H1 (cell line): ENCODE results near the gene ARHGAP12. TPM values are rescaled to one million over a fixed set of nuclear protein-coding genes. Genes with fewer than 3 reads are reported as not detected.

ENCODE experiments used
- CTCF ChIA-PET: fragments of 300-600 bp; sonication (Branson Sonifier 250); formaldehyde crosslinking; loops from one replicate; lab custom pipeline; 2021; ENCODE audit not compliant: partially characterized antibody; lab: Charles Lee
- POLR2A ChIA-PET: fragments of 300-600 bp; sonication (Branson Sonifier 250); formaldehyde crosslinking; loops from one replicate; lab custom pipeline; 2021; ENCODE audit warnings: inconsistent platforms; ENCODE audit not compliant: partially characterized antibody; lab: Charles Lee
- DNase-seq, 2 experiments: peaks; one replicate each; pipeline versions ENCODE4 v3.0.0 to v3.0.0-alpha.2; 2010 to 2022; ENCODE audit warnings: low spot score in 2 of 2, low read depth in 1 of 2, mixed read lengths in 1 of 2
- FAIRE-seq: peaks from 2 replicates; lab custom pipeline; 2011; peaks lifted over from hg19 to GRCh38; lab: Jason Lieb, UNC
- H2AFZ ChIP-seq: 2 replicates; pipeline ENCODE4 v1.8.1; 2012; ENCODE audit warnings: low read length, inconsistent platforms
- H2AK5ac ChIP-seq: 2 replicates; pipeline ENCODE4 v1.6.1; 2013; ENCODE audit warnings: low read depth, low read length
- H2BK120ac ChIP-seq: replicated peaks from 2 replicates; pipeline ENCODE3; 2013; ENCODE audit warnings: low read depth, low read length, inconsistent platforms
- H2BK12ac ChIP-seq: 2 replicates; pipeline ENCODE4 v1.6.1; 2013; ENCODE audit warnings: low read depth, low read length
- H2BK15ac ChIP-seq: 2 replicates; pipeline ENCODE4 v1.6.1; 2013; ENCODE audit warnings: low read length
- H2BK20ac ChIP-seq: 2 replicates; pipeline ENCODE4 v1.6.1; 2013; ENCODE audit warnings: low read length
- H2BK5ac ChIP-seq: 2 replicates; pipeline ENCODE4 v1.6.1; 2013; ENCODE audit warnings: low read depth, low read length
- H3K14ac ChIP-seq: 2 replicates; pipeline ENCODE4 v1.6.1; 2013; ENCODE audit warnings: inconsistent platforms; ENCODE audit not compliant: insufficient read length
- H3K18ac ChIP-seq: 2 replicates; pipeline ENCODE4 v1.6.1; 2013; ENCODE audit warnings: low read length; ENCODE audit errors: extremely low read depth
- H3K23ac ChIP-seq: 2 replicates; pipeline ENCODE4 v1.6.1; 2013; ENCODE audit warnings: inconsistent platforms; ENCODE audit not compliant: insufficient read length
- H3K23me2 ChIP-seq: 2 replicates; pipeline ENCODE4 v1.6.1; 2013; ENCODE audit warnings: low read depth, low read length
- H3K27ac ChIP-seq: 2 replicates; pipeline ENCODE4 v1.6.1; 2011; ENCODE audit warnings: low read depth, low read length, inconsistent platforms
- H3K27me3 ChIP-seq, 4 experiments: replicated peaks in 1 of 4; 1 replicate in 1 of 4; 2 replicates in 3 of 4; pipeline versions ENCODE4 v1.6.1 to v1.8.1; 2011 to 2013; ENCODE audit warnings: low read length in 3 of 4, mild to moderate bottlenecking in 3 of 4, inconsistent platforms in 2 of 4, mixed read lengths in 2 of 4, moderate library complexity in 1 of 4; ENCODE audit not compliant: control insufficient read depth in 3 of 4, insufficient read depth in 3 of 4; ENCODE audit errors: extremely low read depth in 1 of 4
- H3K36me3 ChIP-seq, 4 experiments: 2 replicates each; pipeline versions ENCODE4 v1.6.1 to v1.8.1; 2011 to 2013; ENCODE audit warnings: mild to moderate bottlenecking in 4 of 4, low read length in 3 of 4, moderate library complexity in 2 of 4, control low read depth in 1 of 4, inconsistent platforms in 1 of 4; ENCODE audit not compliant: insufficient read depth in 4 of 4, control insufficient read depth in 2 of 4
- H3K4ac ChIP-seq: replicated peaks from 2 replicates; pipeline ENCODE3; 2013; ENCODE audit warnings: low read length, low read depth, mixed read lengths, inconsistent platforms; ENCODE audit not compliant: insufficient read length
- H3K4me1 ChIP-seq, 4 experiments: replicated peaks in 1 of 4; 1 replicate in 1 of 4; 2 replicates in 3 of 4; pipeline versions ENCODE4 v1.6.1 to v1.8.1; 2011 to 2013; ENCODE audit warnings: low read length in 3 of 4, inconsistent platforms in 2 of 4, mixed read lengths in 1 of 4; ENCODE audit not compliant: insufficient read depth in 4 of 4, control insufficient read depth in 3 of 4
- H3K4me2 ChIP-seq, 2 experiments: 2 replicates each; pipeline versions ENCODE4 v1.6.1 to v1.8.1; 2011 to 2013; ENCODE audit warnings: low read depth in 2 of 2, low read length in 2 of 2, control low read depth in 1 of 2, inconsistent platforms in 1 of 2, mild to moderate bottlenecking in 1 of 2; ENCODE audit not compliant: insufficient read depth in 1 of 2
- H3K4me3 ChIP-seq, 4 experiments: fragments of 200-600, 300-600 bp in 1 of 4; sonication (generic), shearing (Covaris generic), sonication (Bioruptor Twin) in 1 of 4; 2 replicates each; pipeline versions ENCODE4 v1.5.1 to v1.8.1; 2011 to 2016; ENCODE audit warnings: low read length in 4 of 4, low read depth in 3 of 4, control low read depth in 2 of 4, inconsistent platforms in 2 of 4, mild to moderate bottlenecking in 2 of 4, mixed read lengths in 1 of 4, moderate library complexity in 1 of 4; ENCODE audit not compliant: insufficient read depth in 2 of 4; ENCODE audit errors: extremely low read depth in 1 of 4
- H3K56ac ChIP-seq: replicated peaks from 2 replicates; pipeline ENCODE3; 2013; ENCODE audit warnings: low read depth, mild to moderate bottlenecking, mixed read lengths, low read length, inconsistent platforms; ENCODE audit not compliant: insufficient read length
- H3K79me1 ChIP-seq: 2 replicates; pipeline ENCODE4 v1.6.1; 2013; ENCODE audit warnings: low read depth, low read length, control low read depth
- H3K79me2 ChIP-seq, 2 experiments: 2 replicates each; pipeline versions ENCODE4 v1.6.1 to v1.8.1; 2012 to 2013; ENCODE audit warnings: low read length in 2 of 2, mild to moderate bottlenecking in 2 of 2, inconsistent platforms in 1 of 2; ENCODE audit not compliant: insufficient read depth in 2 of 2, control insufficient read depth in 1 of 2
- H3K9ac ChIP-seq, 4 experiments: replicated peaks in 1 of 4; 1 replicate in 1 of 4; 2 replicates in 3 of 4; pipeline versions ENCODE4 v1.6.1 to v1.8.1; 2011 to 2013; ENCODE audit warnings: low read depth in 3 of 4, low read length in 3 of 4, control low read depth in 2 of 4, mild to moderate bottlenecking in 2 of 4, moderate library complexity in 2 of 4, inconsistent platforms in 1 of 4; ENCODE audit errors: extremely low read depth in 1 of 4
- H3K9me3 ChIP-seq, 2 experiments: 2 replicates each; pipeline versions ENCODE4 v1.6.1 to v1.8.1; 2012 to 2013; ENCODE audit warnings: mild to moderate bottlenecking in 2 of 2, moderate library complexity in 2 of 2, control low read depth in 1 of 2, inconsistent platforms in 1 of 2, low read depth in 1 of 2, low read length in 1 of 2, mixed read lengths in 1 of 2; ENCODE audit not compliant: insufficient read depth in 2 of 2
- H4K20me1 ChIP-seq, 2 experiments: replicated peaks in 1 of 2; 2 replicates each; pipeline versions ENCODE3 to v1.8.1; 2011 to 2013; ENCODE audit warnings: inconsistent platforms in 2 of 2, low read length in 2 of 2, mild to moderate bottlenecking in 1 of 2; ENCODE audit not compliant: insufficient read depth in 2 of 2, control insufficient read depth in 1 of 2
- H4K5ac ChIP-seq: 2 replicates; pipeline ENCODE4 v1.6.1; 2013; ENCODE audit warnings: low read length, low read depth, mixed read lengths, inconsistent platforms; ENCODE audit not compliant: insufficient read length
- H4K8ac ChIP-seq: 2 replicates; pipeline ENCODE4 v1.8.0; 2013; ENCODE audit warnings: mild to moderate bottlenecking, moderate library complexity, low read length, inconsistent platforms; ENCODE audit not compliant: insufficient read depth; ENCODE audit errors: extremely low read depth
- H4K91ac ChIP-seq: replicated peaks from 2 replicates; pipeline ENCODE3; 2013; ENCODE audit warnings: low read length, mixed read lengths, inconsistent platforms; ENCODE audit not compliant: insufficient read length
- CTBP2 ChIP-seq: IDR thresholded peaks from 2 replicates; pipeline ENCODE4 v1.7.0; 2011; ENCODE audit warnings: borderline replicate concordance, mild to moderate bottlenecking, moderate library complexity, mixed read lengths, low read length; ENCODE audit not compliant: insufficient read depth, insufficient read length
- FOSL1 ChIP-seq: IDR thresholded peaks from 2 replicates; pipeline ENCODE4 v1.6.1; 2011; ENCODE audit warnings: mild to moderate bottlenecking, low read depth, low read length, moderate library complexity; ENCODE audit not compliant: insufficient read depth
- PHF8 ChIP-seq: fragments of 200-600 bp; sonication (generic); conservative IDR thresholded peaks from 2 replicates; pipeline ENCODE4 v1.7.1; 2012; ENCODE audit warnings: low read depth, mild to moderate bottlenecking, inconsistent platforms, low read length, moderate library complexity
- POLR2A ChIP-seq, 2 experiments: IDR thresholded peaks; 1 replicate in 1 of 2; 2 replicates in 1 of 2; pipeline ENCODE4 v1.6.1; 2011; ENCODE audit warnings: low read depth in 2 of 2, low read length in 2 of 2, mild to moderate bottlenecking in 2 of 2; ENCODE audit errors: control extremely low read depth in 1 of 2
- RBBP5 ChIP-seq: IDR thresholded peaks from 2 replicates; pipeline ENCODE4 v1.7.1; 2012; ENCODE audit warnings: low read depth, mild to moderate bottlenecking, inconsistent platforms, low read length, moderate library complexity, borderline replicate concordance
- WGBS, 2 experiments: shearing (Covaris generic) in 1 of 2; methylation state at CpG; one replicate each; pipeline versions ENCODE4 v1.1.6 to v1.1.7; 2013 to 2015; ENCODE audit warnings: low lambda C conversion rate in 2 of 2, mixed read lengths in 2 of 2, inconsistent platforms in 1 of 2, low coverage in 1 of 2, missing lambda C conversion rate in 1 of 2; ENCODE audit not compliant: insufficient replicate concordance in 2 of 2, insufficient coverage in 1 of 2, insufficient read length in 1 of 2; ENCODE audit errors: extremely low coverage in 1 of 2, missing lambda C conversion rate in 1 of 2; 5-methylcytosine and 5-hydroxymethylcytosine counted together
- polyA plus RNA-seq, 7 experiments: library from polyadenylated mRNA; depleted of rRNA in 3 of 7; stranded (reverse) in 5 of 7; unstranded in 2 of 7; fragments of >200 nt in 5 of 7; fragments of 200-250 nt in 2 of 7; gene quantifications; 1 replicate in 5 of 7; 2 replicates in 1 of 7; 4 replicates in 1 of 7; pipeline versions ENCODE4 v1.2.1 to v1.2.3, GENCODE V29; 2011 to 2013; ENCODE audit warnings: missing spikeins in 2 of 7, mixed read lengths in 2 of 7
- total RNA-seq: library from RNA; stranded (reverse); fragmentation: NEBNext Ultra II Directional; extraction: Animal tissue kit (Norgen Biotek cat#: 25700); gene quantifications from 2 replicates; pipeline ENCODE4 v1.2.1, GENCODE V29; 2021
- TF ChIP-seq, protein P1 (sequence below): IDR thresholded peaks from 2 replicates; pipeline ENCODE4 v1.6.1; 2012; ENCODE audit warnings: inconsistent platforms

ARHGAP12 gene
- total and polyA plus RNA-seq, 2 of the 8 experiments (the other 6 are each of a cell fraction or from before 2014, with no cell fraction given) = 10.1 to 39.0 TPM

DNA sequence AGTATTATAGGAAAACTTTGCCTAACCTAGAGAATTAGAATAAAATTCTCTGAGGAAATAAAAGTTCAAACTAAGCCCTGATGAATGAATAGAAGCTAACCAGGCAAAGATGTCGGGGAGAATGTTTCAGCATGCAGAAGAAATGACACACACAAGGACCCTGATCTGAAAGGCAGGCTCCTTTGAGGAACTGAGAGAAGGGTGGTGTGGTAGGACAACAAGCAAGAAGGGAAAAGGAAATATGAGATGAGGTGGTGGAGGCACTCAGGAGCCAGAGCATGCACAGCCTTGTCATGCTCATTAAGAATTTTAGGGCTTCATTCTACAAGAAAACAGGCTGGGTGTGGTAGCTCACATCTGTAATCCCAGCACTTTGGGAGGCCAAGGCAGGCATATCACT is 90.6 kb downstream of the ARHGAP12 start:
- Histone ChIP-seq H3K27ac (no peak overlapping the region), H2AFZ (no peak overlapping the region), H3K4me3 (no peak overlapping the region), H2BK20ac (no peak overlapping the region), H2BK5ac (no peak overlapping the region), H3K9ac (no peak overlapping the region), H2AK5ac (no peak overlapping the region), H4K20me1 (no peaks in the 10 kb centered on the region), H2BK120ac (no peak overlapping the region), H3K4me2 (no peak overlapping the region), H4K91ac (no peak overlapping the region), H3K18ac (no peak overlapping the region), H3K14ac (no peak overlapping the region), H4K8ac (no peak overlapping the region), H3K23me2 (0 out of 2 replicates have a peak, but pooled peaks cover 3% of the 10 kb centered on the region), H3K79me1 (no peaks in the 10 kb centered on the region; the same call in 1 of the 2 replicates), H3K4ac (no peak overlapping the region), H3K79me2 (no peaks in the 10 kb centered on the region), H3K56ac (no peak overlapping the region), H3K23ac (no peak overlapping the region), H3K27me3 (no peaks in the 10 kb centered on the region), H3K9me3 (no peaks in the 10 kb centered on the region), H3K4me1 (peaks cover 0 to 4% (median 0%) of the 10 kb centered on the region in 4 experiments; a peak in 1 of 7 replicates), H2BK15ac (no peak overlapping the region), H3K36me3 (no peaks in the 10 kb centered on the region; a peak in 1 of 8 replicates), H4K5ac (no peak overlapping the region), H2BK12ac (no peak overlapping the region)
- DNase-seq (no peak), FAIRE-seq (no peak)
- TF ChIP-seq FOSL1 = no peak
- TF ChIP-seq, protein P1, sequence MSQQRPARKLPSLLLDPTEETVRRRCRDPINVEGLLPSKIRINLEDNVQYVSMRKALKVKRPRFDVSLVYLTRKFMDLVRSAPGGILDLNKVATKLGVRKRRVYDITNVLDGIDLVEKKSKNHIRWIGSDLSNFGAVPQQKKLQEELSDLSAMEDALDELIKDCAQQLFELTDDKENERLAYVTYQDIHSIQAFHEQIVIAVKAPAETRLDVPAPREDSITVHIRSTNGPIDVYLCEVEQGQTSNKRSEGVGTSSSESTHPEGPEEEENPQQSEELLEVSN = no peak
- TF ChIP-seq POLR2A (IDR thresholded peaks at IDR 0.05; ENCODE audit: control extremely low read depth in 1 of 2, low read depth in 2 of 2, low read length in 2 of 2) = no peak
- no peak for TF ChIP-seq CTBP2
- no peak for TF ChIP-seq RBBP5
- no peak for TF ChIP-seq PHF8
- POLR2A ChIA-PET = interaction anchor here (0.7 to 1.2 kb wide), 2 partner anchors 16 to 27 kb away, joined by 3 read pairs; no protein-coding TSS in a partner anchor
- 100% methylated on average over 1 of the region's 1 CpG; no CpG with 5 or more reads in 1 of the 2 experiments for WGBS, 2 experiments
- CTCF ChIA-PET = interaction anchor here (0.6 to 4.6 kb wide), 12 partner anchors 18 to 1657 kb away, joined by 3 to 25 read pairs (median 4); no protein-coding TSS in a partner anchor
